Fibroblast of the aortic adventitia (primary cell): ENCODE measurements around the gene STMND1. TPM values are rescaled to one million over a fixed set of nuclear protein-coding genes. Genes with fewer than 3 reads are reported as not detected.
"Not testable (repeated sequence)": the region's sequence is repeated elsewhere in the genome, so short reads cannot be mapped to it uniquely, and the experiment has no call there.

ENCODE experiments used
- DNase-seq: peaks from one replicate; pipeline ENCODE4 v3.0.0-alpha.2; 2010; ENCODE audit warnings: low read depth
- H3K4me3 ChIP-seq: 2 replicates; pipeline ENCODE4 v1.5.1; 2011; ENCODE audit warnings: low read depth, mild to moderate bottlenecking, control low read depth, low read length, moderate library complexity
- total RNA-seq: library from RNA; depleted of rRNA; stranded (reverse); fragments of >200 nt; gene quantifications from 2 replicates; pipeline ENCODE4 v1.2.3, GENCODE V29; 2012; ENCODE audit warnings: low replicate concordance
- TF ChIP-seq, protein P1 (sequence below): IDR thresholded peaks from 2 replicates; pipeline ENCODE4 v1.5.1; 2011; ENCODE audit warnings: mild to moderate bottlenecking, low read length, control low read depth, inconsistent platforms; ENCODE audit not compliant: insufficient read depth

The STMND1 gene
- total RNA-seq, 1 donor: not detected

DNA sequence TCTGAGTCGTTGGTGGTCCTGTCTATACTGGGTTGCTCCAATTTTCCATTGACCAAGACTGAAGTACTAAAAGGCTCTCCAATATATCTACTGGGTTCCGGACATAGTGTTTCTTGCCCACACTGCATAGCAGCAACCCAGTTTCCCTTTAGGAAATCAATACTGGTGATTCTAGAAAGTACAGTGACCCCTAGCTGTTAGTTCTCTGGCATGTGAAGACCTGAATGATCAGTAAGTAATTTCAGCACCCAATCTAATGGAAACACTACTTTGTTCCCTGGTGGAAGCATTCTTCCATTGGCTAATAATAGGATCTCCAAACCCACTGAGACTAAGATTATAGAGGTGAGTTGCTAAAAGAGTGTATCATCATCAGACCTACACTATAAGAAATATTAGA, 40.8 kb upstream of the STMND1 start:
- no peak for DNase-seq
- no peak overlapping the region for H3K4me3 ChIP-seq
- TF ChIP-seq, protein P1, sequence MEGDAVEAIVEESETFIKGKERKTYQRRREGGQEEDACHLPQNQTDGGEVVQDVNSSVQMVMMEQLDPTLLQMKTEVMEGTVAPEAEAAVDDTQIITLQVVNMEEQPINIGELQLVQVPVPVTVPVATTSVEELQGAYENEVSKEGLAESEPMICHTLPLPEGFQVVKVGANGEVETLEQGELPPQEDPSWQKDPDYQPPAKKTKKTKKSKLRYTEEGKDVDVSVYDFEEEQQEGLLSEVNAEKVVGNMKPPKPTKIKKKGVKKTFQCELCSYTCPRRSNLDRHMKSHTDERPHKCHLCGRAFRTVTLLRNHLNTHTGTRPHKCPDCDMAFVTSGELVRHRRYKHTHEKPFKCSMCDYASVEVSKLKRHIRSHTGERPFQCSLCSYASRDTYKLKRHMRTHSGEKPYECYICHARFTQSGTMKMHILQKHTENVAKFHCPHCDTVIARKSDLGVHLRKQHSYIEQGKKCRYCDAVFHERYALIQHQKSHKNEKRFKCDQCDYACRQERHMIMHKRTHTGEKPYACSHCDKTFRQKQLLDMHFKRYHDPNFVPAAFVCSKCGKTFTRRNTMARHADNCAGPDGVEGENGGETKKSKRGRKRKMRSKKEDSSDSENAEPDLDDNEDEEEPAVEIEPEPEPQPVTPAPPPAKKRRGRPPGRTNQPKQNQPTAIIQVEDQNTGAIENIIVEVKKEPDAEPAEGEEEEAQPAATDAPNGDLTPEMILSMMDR: no peak

- no peak overlapping the region for H3K4me3 ChIP-seq
- no peak for DNase-seq
- TF ChIP-seq, protein P1: no peak
Measured at GRCh38 chr6:17062871-17063440, 38.9 kb upstream of the STMND1 start.

- H3K4me3 ChIP-seq: no peak overlapping the region
- no peak for DNase-seq
- TF ChIP-seq, protein P1: no peak
Measured at GRCh38 chr6:17064975-17065374, 36.9 kb upstream of the STMND1 start.

DNA sequence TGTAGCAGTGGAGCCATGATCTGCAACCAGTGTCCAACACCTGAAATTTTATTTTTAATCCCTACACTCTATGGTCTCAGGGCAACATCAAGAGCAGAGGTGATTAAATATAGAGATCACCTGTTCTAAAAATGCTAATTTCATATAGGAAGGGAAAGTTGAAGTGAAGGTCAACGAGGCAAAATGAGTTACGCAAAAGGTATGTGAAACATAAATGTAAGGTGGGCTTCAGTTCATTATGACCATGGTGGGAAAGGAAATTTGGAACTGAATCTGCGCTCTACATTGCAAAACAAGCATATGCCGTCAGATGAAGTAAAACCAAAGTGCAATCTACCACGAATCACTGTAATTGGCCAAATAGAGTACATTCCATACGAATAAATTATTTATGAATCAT, 35.2 kb upstream of the STMND1 start:
- DNase-seq: no peak
- no peak overlapping the region for H3K4me3 ChIP-seq
- TF ChIP-seq, protein P1: no peak

- not testable (repeated sequence) for H3K4me3 ChIP-seq, DNase-seq
Measured at GRCh38 chr6:17068972-17069371, 32.9 kb upstream of the STMND1 start.

DNA sequence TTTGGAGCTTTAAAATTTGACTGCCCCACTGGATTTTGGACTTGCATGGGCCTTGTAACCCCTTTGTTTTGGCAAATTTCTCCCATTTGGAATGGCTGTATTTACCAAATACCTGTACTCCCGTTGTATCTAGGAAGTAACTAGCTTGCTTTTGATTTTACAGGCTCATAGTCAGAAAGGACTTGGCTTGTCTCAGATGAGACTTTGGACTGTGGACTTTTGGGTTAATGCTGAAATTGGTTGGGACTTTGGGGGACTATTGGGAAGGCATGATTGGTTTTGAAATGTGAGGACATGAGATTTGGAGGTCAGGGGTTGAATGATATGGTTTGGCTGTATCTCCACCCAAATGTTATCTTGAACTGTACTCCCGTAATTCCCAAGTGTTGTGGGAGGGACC, 31.4 kb upstream of the STMND1 start:
- H3K4me3 ChIP-seq, DNase-seq: not testable (repeated sequence)

GRCh38 chr6:17073596-17073995, 28.3 kb upstream of the STMND1 start:
- DNase-seq, H3K4me3 ChIP-seq: not testable (repeated sequence)

DNA sequence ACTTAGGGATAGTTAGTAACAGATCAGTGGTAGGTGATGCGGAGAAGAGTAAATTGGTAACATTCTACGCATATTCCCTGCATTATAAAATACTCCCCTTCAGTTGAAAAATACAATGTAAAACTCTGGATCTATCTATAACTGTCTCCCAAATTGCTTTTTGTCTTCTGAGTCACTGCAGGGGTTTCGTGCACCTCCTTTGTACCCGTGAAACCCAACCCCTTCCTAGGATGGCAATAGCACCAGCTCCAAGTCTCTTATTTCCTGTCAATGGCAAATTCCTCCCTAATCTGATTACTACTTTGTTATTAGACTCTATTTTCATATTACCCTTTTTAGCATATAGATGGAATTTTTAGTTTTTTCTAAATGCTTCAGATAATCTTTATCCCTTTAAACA, 20.6 kb upstream of the STMND1 start:
- TF ChIP-seq, protein P1: no peak
- DNase-seq: no peak

More for the DNA sequence above, 20.6 kb upstream of the STMND1 start:
- no peak overlapping the region for H3K4me3 ChIP-seq
